Left renal pelvis (tissue), 4 donors: Measurements from ENCODE around the gene NEURL1. TPM values are rescaled to one million over a fixed set of nuclear protein-coding genes. Genes with fewer than 3 reads are reported as not detected.
"Not testable (repeated sequence)": the region's sequence is repeated elsewhere in the genome, so short reads cannot be mapped to it uniquely, and the experiment has no call there.

Experiments used
- DNase-seq, 4 donors: peaks; one replicate each; pipeline ENCODE4 v3.0.0-alpha.2; 2013; ENCODE audit warnings: low read depth in 4 of 4, low spot score in 3 of 4
- polyA plus RNA-seq, 4 donors: library from polyadenylated mRNA; unstranded; fragments of 120-200 nt; gene quantifications; one replicate each; pipeline ENCODE4 v1.2.1, GENCODE V29; 2013; ENCODE audit not compliant: insufficient read length in 4 of 4

The NEURL1 gene
- polyA plus RNA-seq, 4 donors: 0.83 to 3.3 (median 0.92) TPM

DNA sequence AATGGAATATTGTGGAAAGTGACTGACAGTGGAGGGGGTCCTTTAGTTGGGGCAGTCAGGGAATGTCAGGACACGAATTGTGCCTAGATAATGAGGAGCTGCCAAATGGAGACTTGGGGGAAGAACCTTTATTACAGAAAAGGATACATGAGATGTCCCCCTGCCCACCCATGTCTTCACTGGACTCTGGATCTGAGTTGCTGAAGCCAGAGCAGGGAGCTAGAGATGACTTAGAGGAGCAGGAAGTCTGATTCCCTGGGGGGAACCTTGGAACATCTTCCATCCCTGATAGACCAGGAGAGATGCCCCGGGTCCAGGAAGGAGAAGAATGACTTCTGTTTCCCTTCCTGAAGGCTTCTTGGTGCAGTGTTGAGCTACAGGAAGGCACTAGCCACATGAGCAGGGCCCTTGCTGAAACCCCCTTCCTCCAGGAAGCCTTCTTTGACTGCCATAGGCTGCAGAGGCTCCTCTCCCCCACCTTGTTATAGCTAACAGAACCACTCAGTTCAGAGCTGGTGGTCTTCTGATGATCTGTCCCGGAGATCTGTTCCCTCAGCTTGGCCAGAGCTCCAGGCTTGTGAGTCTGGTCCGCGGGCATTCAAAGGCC lies 747 bp upstream of the NEURL1 start:
- DNase-seq: no peak

DNA sequence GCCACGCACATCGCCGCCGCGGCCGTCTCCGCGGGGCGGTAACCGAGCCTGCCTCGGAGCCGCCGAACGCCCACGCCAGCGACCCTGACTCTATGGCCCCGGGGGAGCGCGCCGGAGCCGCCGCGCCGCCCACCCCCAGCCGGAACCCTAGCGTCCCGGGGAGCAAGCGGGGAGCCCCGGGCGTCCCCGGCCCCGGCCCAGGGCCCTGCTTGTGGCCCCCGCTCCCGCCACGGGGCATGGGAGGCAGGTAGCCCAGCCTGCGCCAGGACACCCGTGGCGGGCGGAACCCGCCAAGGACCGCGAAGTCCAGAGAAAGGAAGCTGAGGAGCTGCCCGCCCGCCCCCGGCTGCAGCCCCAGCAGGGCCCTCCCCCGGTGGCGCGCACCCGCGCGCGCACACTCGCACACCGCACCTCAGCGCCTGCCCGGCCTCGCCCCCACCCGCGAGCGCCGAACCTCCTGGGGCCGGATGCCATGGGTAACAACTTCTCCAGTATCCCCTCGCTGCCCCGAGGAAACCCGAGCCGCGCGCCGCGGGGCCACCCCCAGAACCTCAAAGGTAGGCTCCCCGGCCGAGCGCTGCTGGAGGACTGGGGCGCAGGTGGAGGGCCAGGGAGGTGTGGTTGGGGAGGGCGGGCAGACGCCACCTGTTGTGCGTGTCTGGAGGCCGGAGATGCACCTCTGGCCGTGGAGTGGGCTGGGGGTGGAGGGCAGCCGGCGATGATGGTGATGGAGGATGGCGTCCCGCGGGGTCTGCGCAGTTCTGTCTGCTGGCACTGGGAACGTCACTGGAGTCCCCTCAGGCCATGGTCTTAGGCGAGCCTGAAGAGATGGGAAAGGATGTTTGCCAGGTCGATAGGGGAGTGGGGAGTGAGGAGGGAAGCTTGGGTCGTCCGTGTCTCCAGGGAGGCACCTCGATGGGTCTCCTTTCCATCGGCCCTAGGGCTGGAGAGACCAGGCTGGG lies 692 bp downstream of the NEURL1 start:
- DNase-seq: no peak

DNA sequence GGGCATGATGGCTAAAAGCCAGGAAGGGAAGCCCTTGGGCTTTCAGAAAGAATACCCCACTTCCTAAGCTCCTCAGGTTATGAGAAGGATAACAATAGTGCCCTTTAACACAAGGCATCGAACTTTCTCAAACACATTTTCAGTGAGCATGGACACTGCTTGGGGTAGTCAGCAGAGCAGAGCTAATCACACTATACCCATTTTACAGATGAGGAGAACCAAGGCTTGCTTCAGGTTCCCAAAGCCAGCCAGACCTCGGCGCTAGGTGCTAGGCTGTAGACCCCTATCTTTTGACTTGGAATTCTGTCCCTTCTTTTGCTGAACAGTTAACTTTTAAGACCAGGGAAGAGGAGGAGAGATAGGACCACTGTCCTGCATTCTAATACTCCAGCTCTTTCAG lies 1.8 kb downstream of the NEURL1 start:
- no peak for DNase-seq

GRCh38 chr10:103497161-103497915 lies 3.8 kb downstream of the NEURL1 start:
- no peak for DNase-seq

GRCh38 chr10:103498936-103499638 lies 5.6 kb downstream of the NEURL1 start:
- no peak for DNase-seq

- no peak for DNase-seq
Measured at GRCh38 chr10:103499881-103500280, 6.4 kb downstream of the NEURL1 start.

GRCh38 chr10:103500481-103500880 lies 7.0 kb downstream of the NEURL1 start:
- no peak for DNase-seq

GRCh38 chr10:103501186-103501585 lies 7.7 kb downstream of the NEURL1 start:
- DNase-seq: no peak

- no peak for DNase-seq
Measured at GRCh38 chr10:103502849-103503660, 9.6 kb downstream of the NEURL1 start.

GRCh38 chr10:103503777-103504176 lies 10.3 kb downstream of the NEURL1 start:
- not testable (repeated sequence) for DNase-seq

- DNase-seq: peak in 1 of 4 donors; percentile 68
Measured at GRCh38 chr10:103504181-103504783, 10.8 kb downstream of the NEURL1 start.

GRCh38 chr10:103506061-103506460 lies 12.6 kb downstream of the NEURL1 start:
- DNase-seq: no peak

DNA sequence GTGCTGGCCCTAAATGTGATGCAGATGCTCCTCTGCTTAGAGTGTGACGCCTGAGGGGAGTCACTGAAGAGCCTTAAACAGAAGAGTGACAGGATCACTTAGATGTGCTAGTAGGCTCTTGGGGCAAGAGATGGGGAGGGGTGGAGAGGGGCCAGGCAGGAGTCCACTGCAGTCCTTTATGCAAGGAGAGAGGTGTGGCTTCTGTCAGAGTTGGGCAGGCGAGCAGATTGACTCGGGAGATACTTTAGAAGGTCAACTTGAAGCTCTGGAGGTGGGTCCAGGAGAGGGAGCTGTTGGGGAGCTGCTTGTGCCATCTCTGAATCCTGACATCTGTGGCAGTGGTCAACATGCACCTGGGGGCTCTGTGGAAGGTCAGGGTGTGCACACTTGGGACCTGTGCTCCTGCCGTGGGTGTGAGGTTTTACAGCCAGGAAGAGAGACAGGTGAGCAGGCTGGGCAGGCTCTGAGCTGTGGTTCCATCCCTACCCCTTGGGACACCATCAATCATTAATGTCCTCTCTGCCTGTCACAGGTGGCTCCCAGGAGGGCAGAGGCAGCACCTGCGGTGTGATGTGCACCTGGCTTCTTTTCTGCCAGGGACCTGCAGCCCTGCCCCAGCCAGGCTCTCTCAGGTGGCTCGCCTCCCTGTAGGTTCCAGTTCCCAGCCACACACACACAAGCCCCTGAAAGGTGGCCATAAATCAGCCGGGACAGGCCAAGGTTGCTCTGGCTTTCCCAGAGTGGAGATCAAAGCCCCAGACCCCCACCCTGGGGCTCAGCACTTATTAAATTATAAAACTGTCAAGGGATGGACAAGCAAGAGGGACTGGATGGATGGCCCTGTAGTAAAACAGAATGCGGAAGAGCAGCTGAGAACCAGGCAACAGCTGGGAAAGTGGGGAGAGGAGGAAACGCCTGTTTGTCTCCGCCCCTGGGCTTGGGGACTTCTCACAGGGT lies 14.0 kb downstream of the NEURL1 start:
- no peak for DNase-seq

DNA sequence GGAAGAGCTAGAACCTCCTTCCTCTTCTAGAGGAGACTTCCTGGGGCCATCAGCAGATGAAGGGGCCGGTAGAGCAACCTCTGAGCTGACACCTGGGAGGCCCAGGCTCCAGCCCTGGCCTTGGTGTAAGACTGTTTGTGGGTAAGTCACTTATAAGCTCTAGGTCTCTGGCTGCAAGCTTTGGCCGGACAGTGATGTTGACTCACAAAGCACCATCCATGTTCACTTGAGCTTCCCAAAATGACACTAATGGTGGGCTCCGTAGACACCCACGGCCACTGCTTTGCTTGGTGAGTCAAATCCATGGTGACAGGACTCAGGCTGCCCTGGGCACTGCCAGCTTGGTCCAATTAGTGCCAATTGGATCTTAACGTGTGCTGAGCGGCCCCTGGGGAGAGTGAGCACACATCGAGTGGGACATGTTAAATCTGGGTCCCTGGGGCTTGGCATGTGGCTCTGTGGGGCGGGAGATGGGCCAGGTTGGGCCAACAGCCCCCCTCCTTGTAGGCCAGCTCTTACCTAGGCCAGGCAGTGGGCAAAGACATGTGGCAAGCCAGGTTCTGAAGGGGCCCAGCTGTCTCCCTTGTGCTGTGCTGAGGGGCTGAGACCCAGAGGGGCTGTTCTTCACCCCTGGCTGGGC lies 16.7 kb downstream of the NEURL1 start:
- no peak for DNase-seq

DNA sequence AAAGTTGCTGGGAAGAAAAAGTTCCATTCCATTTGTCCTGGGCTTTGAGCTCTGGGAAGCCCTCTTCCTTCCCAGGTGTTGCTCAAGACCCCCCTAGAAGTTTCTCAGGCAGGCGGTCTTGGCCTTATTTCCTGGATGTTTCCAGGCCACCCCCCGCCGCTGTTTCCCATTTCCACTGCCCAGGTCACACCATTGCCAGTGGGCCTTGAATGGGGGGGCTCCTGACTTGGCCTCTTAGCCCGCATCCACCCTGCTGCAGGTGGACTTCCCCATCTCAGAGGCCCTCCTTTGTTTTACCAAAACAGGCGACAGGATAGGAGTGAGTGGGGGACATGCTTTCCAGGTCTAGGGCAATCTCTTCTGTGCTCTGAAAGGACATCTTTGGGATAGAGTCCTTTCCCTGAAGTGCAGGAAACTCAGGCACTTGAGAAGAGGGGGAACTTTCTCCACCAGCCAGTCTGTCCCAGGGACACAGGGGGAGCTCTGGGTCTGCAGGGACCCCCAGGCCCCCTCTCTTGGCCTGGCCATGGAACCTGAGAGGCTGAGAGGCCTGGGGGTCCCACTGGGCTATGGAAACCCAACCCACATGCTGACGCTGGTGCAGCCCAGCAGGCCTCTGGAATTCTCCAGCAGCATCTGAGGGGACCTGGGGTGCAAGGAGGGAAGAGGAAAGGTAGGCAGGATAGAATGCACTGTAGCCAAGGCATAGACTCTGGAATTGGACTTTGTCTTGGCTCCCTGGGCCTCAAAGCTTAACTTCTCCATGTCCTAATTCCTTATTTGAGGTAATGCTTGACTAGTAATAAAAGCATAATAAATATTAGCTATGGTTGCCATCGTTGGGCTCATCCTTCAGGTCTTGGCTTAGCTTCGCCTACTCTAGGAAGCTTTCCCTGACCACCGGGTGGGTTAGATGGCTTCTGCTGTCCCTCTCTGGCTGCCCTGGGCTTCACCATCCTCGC lies 17.6 kb downstream of the NEURL1 start:
- DNase-seq: no peak

- no peak for DNase-seq
Measured at GRCh38 chr10:103512166-103512565, 18.7 kb downstream of the NEURL1 start.
